ENCODE data around the gene CCDC82.
"Not testable (repeated sequence)": the region's sequence is repeated elsewhere in the genome, so short reads cannot be mapped to it uniquely, and the experiment has no call there.

CCDC82 gene

GRCh38 chr11:96389720-96390487 is at the start of gene CCDC82, which contains the start of gene JRKL:
Gene CCDC82 (minus strand): TSS chr11:96389912. CDS start chr11:96384747, 5,165 bp downstream.
Gene JRKL (plus strand): TSS chr11:96390013. CDS start chr11:96390650, 637 bp downstream.
- peak; percentile 97 for DNase-seq (ENCODE audit: low spot score)

- not testable (repeated sequence) for DNase-seq (ENCODE audit: low spot score)
Observed at GRCh38 chr11:96432654-96433053, 42.9 kb upstream of the CCDC82 start.

GRCh38 chr11:96430668-96431067 is 41.0 kb upstream of the CCDC82 start:
- DNase-seq (ENCODE audit: low spot score): no peak

GRCh38 chr11:96424693-96425092 is 35.0 kb upstream of the CCDC82 start:
- DNase-seq (ENCODE audit: low spot score): no peak

GRCh38 chr11:96413408-96413807 is 23.7 kb upstream of the CCDC82 start:
- no peak for DNase-seq (ENCODE audit: low spot score)

GRCh38 chr11:96412761-96413381 is 23.2 kb upstream of the CCDC82 start:
- DNase-seq (ENCODE audit: low spot score): no peak

GRCh38 chr11:96411412-96411811 is 21.7 kb upstream of the CCDC82 start:
- DNase-seq (ENCODE audit: low spot score): not testable (repeated sequence)

GRCh38 chr11:96400697-96401096 is 11.0 kb upstream of the CCDC82 start:
- no peak for DNase-seq (ENCODE audit: low spot score)

GRCh38 chr11:96397863-96398262 is 8.2 kb upstream of the CCDC82 start:
- no peak for DNase-seq (ENCODE audit: low spot score)

GRCh38 chr11:96396637-96397036 is 6.9 kb upstream of the CCDC82 start:
- no peak for DNase-seq (ENCODE audit: low spot score)

- no peak for DNase-seq (ENCODE audit: low spot score)
Observed at GRCh38 chr11:96394773-96395172, 5.1 kb upstream of the CCDC82 start.

GRCh38 chr11:96393753-96394348 is 4.1 kb upstream of the CCDC82 start:
- DNase-seq (ENCODE audit: low spot score): peak; percentile 67

- DNase-seq (ENCODE audit: low spot score): peak; percentile 5
Observed at GRCh38 chr11:96391698-96392307, 2.1 kb upstream of the CCDC82 start.

GRCh38 chr11:96390488-96390792 is 728 bp upstream of the CCDC82 start:
- DNase-seq (ENCODE audit: low spot score): no peak

- DNase-seq (ENCODE audit: low spot score): peak; percentile 25
Observed at GRCh38 chr11:96388891-96389719, 607 bp downstream of the CCDC82 start.

- no peak for DNase-seq (ENCODE audit: low spot score)
Observed at GRCh38 chr11:96385187-96385586, 4.5 kb downstream of the CCDC82 start.

GRCh38 chr11:96384156-96384555 is 5.6 kb downstream of the CCDC82 start:
- DNase-seq (ENCODE audit: low spot score): no peak

GRCh38 chr11:96376796-96377195 is 12.9 kb downstream of the CCDC82 start:
- DNase-seq (ENCODE audit: low spot score): no peak

GRCh38 chr11:96373826-96374225 is 15.9 kb downstream of the CCDC82 start:
- no peak for DNase-seq (ENCODE audit: low spot score)

GRCh38 chr11:96367342-96367741 is 22.4 kb downstream of the CCDC82 start:
- no peak for DNase-seq (ENCODE audit: low spot score)

GRCh38 chr11:96366024-96366423 is 23.7 kb downstream of the CCDC82 start:
- no peak for DNase-seq (ENCODE audit: low spot score)

GRCh38 chr11:96365493-96365892 is 24.2 kb downstream of the CCDC82 start:
- DNase-seq (ENCODE audit: low spot score): no peak
